Esophagus muscularis mucosa (tissue), 4 donors: Measurements from ENCODE around the gene RUNX3. TPM values are rescaled to one million over a fixed set of nuclear protein-coding genes. Genes with fewer than 3 reads are reported as not detected.

Experiments used
- DNase-seq: peaks from one replicate; pipeline ENCODE4 v3.0.0-alpha.2; 2017; ENCODE audit errors: extremely low spot score
- H3K27ac ChIP-seq, 4 donors: fragments of 200-600 bp; sonication (generic); replicated peaks in 1 of 4; 1 replicate in 3 of 4; 2 replicates in 1 of 4; pipeline ENCODE4 v1.5.1; 2016 to 2019; ENCODE audit warnings: mild to moderate bottlenecking in 1 of 4
- H3K27me3 ChIP-seq, 4 donors: fragments of 200-600 bp; sonication (generic); one replicate each; pipeline versions ENCODE4 v1.5.1 to v1.6.0; 2016 to 2019
- H3K36me3 ChIP-seq, 4 donors: fragments of 200-600 bp; sonication (generic); one replicate each; pipeline ENCODE4 v1.5.1; 2016 to 2019
- H3K4me1 ChIP-seq, 4 donors: fragments of 200-600 bp; sonication (generic); one replicate each; pipeline ENCODE4 v1.5.1; 2016 to 2019
- H3K4me3 ChIP-seq, 4 donors: fragments of 200-600 bp; sonication (generic); 1 replicate in 2 of 4; 2 replicates in 2 of 4; pipeline ENCODE4 v1.5.1; 2016 to 2019; ENCODE audit warnings: mild to moderate bottlenecking in 4 of 4, moderate library complexity in 1 of 4
- H3K9me3 ChIP-seq, 4 donors: fragments of 200-600 bp; sonication (generic); 1 replicate in 3 of 4; 2 replicates in 1 of 4; pipeline ENCODE4 v1.5.1; 2016 to 2019
- EP300 ChIP-seq: sonication (generic); formaldehyde crosslinking; IDR thresholded peaks from one replicate; pipeline ENCODE4 v1.6.1; 2017; ENCODE audit warnings: antibody characterized with exemption
- POLR2A ChIP-seq: fragments of 450-650 bp; IDR thresholded peaks from one replicate; pipeline ENCODE4 v1.6.1; 2017; ENCODE audit warnings: antibody characterized with exemption, moderate library complexity, mild to moderate bottlenecking, low read depth
- POLR2AphosphoS5 ChIP-seq, 2 donors: sonication (generic); formaldehyde crosslinking; IDR thresholded peaks; one replicate each; pipeline ENCODE4 v1.6.1; 2017; ENCODE audit warnings: antibody characterized with exemption in 2 of 2
- WGBS: methylation state at CpG from one replicate; pipeline ENCODE4 v1.1.5; 2018; 5-methylcytosine and 5-hydroxymethylcytosine counted together
- intact Hi-C: fragments of 100-400 bp; cut with DNase I; formaldehyde crosslinking; loops from one replicate; pipeline ENCODE4 v1.15.1; 2023
- total RNA-seq, 4 donors: library from RNA; depleted of rRNA; stranded (reverse); fragments of >200 nt; gene quantifications; one replicate each; pipeline versions ENCODE4 v1.1.0 to v1.2.1, GENCODE V29; 2016
- TF ChIP-seq, protein P1 (sequence below), 3 experiments: fragments of 200-600 bp in 2 of 3; fragments of 450-650 bp in 1 of 3; sonication (generic) in 2 of 3; IDR thresholded peaks; one replicate each; pipeline ENCODE4 v1.5.1; 2017 to 2019; ENCODE audit warnings: antibody characterized with exemption in 3 of 3, mild to moderate bottlenecking in 2 of 3, moderate library complexity in 1 of 3

Gene RUNX3
- total RNA-seq, 4 donors from 2014 or later: 0.91 to 4.4 (median 2.3) TPM

DNA sequence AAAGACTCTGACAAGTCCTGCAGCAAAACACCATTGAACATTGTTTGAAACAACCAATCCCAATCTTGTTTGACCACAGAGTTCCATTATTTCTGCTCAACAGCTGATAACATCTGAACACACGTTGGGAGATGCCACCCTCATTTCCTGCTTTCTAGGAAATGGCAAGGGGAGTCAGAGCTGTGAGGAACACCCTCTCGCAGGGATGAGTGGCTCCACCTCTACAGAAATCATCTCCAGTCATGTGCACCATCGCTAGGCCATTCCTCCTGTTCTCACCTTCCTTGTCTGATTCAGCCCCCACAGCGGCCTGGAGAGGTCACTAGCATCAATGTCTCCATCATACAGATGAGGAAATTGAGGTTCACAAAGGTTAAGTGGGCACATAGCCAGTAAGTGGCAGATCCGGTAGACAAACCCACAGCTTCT, 22.4 kb upstream of the RUNX3 start:
- no peaks in the 10 kb centered on the region for H3K4me1 ChIP-seq
- TF ChIP-seq, protein P1, sequence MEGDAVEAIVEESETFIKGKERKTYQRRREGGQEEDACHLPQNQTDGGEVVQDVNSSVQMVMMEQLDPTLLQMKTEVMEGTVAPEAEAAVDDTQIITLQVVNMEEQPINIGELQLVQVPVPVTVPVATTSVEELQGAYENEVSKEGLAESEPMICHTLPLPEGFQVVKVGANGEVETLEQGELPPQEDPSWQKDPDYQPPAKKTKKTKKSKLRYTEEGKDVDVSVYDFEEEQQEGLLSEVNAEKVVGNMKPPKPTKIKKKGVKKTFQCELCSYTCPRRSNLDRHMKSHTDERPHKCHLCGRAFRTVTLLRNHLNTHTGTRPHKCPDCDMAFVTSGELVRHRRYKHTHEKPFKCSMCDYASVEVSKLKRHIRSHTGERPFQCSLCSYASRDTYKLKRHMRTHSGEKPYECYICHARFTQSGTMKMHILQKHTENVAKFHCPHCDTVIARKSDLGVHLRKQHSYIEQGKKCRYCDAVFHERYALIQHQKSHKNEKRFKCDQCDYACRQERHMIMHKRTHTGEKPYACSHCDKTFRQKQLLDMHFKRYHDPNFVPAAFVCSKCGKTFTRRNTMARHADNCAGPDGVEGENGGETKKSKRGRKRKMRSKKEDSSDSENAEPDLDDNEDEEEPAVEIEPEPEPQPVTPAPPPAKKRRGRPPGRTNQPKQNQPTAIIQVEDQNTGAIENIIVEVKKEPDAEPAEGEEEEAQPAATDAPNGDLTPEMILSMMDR (IDR thresholded peaks at IDR 0.05): no peak
- TF ChIP-seq POLR2AphosphoS5 (IDR thresholded peaks at IDR 0.05): no peak
- no peak for TF ChIP-seq EP300
- no peak for TF ChIP-seq POLR2A
- H3K27me3 ChIP-seq: peaks cover 0 to 17% (median 0%) of the 10 kb centered on the region in 4 donors
- intact Hi-C loops: no loop called here
- no peak overlapping the region for H3K4me3 ChIP-seq
- no peaks in the 10 kb centered on the region for H3K9me3 ChIP-seq
- H3K27ac ChIP-seq: no peak overlapping the region
- H3K36me3 ChIP-seq: no peaks in the 10 kb centered on the region
- no peak for DNase-seq
- 50% methylated on average over 5 of the region's 5 CpGs for WGBS

DNA sequence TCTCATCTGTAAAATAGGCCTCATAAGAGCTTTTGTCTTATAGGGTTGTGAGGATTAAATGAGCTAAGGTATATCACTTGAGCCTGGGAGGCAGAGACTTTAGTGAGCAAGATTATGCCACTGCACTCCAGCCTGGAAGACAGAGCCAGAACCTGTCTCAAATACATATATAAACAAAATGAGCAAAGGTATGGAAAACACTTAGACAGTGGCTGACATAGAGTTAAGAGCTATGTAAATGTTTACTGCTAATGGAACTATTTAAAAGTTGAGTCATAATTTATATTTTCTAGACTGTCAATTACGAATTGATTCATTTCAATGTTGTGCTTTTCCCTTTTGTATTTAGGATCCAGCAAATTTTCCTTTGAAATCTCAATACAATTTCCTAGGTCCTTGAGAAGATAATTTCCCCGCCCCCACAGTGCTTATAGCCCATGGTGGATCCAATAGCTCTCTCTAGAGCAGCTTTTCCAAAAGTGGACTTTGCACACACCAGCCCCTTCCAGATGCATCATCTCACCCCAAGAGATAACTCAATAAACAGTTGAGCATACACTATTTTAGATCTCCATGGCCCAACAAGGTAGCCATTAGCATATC, 21.8 kb upstream of the RUNX3 start:
- DNase-seq: no peak
- intact Hi-C loops: no loop called here
- no peaks in the 10 kb centered on the region for H3K36me3 ChIP-seq
- H3K9me3 ChIP-seq: no peaks in the 10 kb centered on the region
- peaks cover 0 to 17% (median 0%) of the 10 kb centered on the region in 4 donors for H3K27me3 ChIP-seq
- no peak overlapping the region for H3K27ac ChIP-seq
- 84% methylated on average over 2 of the region's 2 CpGs for WGBS
- no peak overlapping the region for H3K4me3 ChIP-seq
- TF ChIP-seq POLR2AphosphoS5 (IDR thresholded peaks at IDR 0.05) (no peak), POLR2A (no peak), EP300 (no peak)
- TF ChIP-seq, protein P1 (IDR thresholded peaks at IDR 0.05): no peak
- no peaks in the 10 kb centered on the region for H3K4me1 ChIP-seq

GRCh38 chr1:24951337-24951736, 21.3 kb upstream of the RUNX3 start:
- Histone ChIP-seq H3K9me3 (no peaks in the 10 kb centered on the region), H3K4me1 (no peaks in the 10 kb centered on the region), H3K27me3 (peaks cover 0 to 12% (median 0%) of the 10 kb centered on the region in 4 donors), H3K36me3 (no peaks in the 10 kb centered on the region), H3K4me3 (no peak overlapping the region), H3K27ac (no peak overlapping the region)
- intact Hi-C loops: no loop called here
- TF ChIP-seq, protein P1 (IDR thresholded peaks at IDR 0.05): no peak
- TF ChIP-seq POLR2AphosphoS5 (IDR thresholded peaks at IDR 0.05) (no peak), EP300 (no peak), POLR2A (no peak)
- DNase-seq: no peak
- 77% methylated on average over 6 of the region's 6 CpGs for WGBS

GRCh38 chr1:24949331-24949881, 19.3 kb upstream of the RUNX3 start:
- H3K27me3 ChIP-seq: no peaks in the 10 kb centered on the region
- H3K27ac ChIP-seq: no peak overlapping the region
- TF ChIP-seq EP300 (no peak), POLR2AphosphoS5 (IDR thresholded peaks at IDR 0.05) (no peak)
- TF ChIP-seq, protein P1 (IDR thresholded peaks at IDR 0.05): no peak
- no peak for DNase-seq
- no peaks in the 10 kb centered on the region for H3K36me3 ChIP-seq
- intact Hi-C loops: no loop called here
- no peaks in the 10 kb centered on the region for H3K9me3 ChIP-seq
- no peaks in the 10 kb centered on the region for H3K4me1 ChIP-seq
- H3K4me3 ChIP-seq: no peak overlapping the region
- 74% methylated on average over 11 of the region's 12 CpGs for WGBS
